Activated CD8-positive, alpha-beta T cell treated with anti-CD3 and anti-CD28 coated beads for 36 hours (primary cell): ENCODE data around the gene FBXL16. TPM values are rescaled to one million over a fixed set of nuclear protein-coding genes. Genes with fewer than 3 reads are reported as not detected.

Experiments
- ATAC-seq: fragments of 200-7000 bp; cut with Tn5 transposase; one replicate; pipeline ENCODE4 v1.10.0; 2021; ENCODE audit warnings: mild to moderate bottlenecking, moderate library complexity
- CTCF ChIA-PET: fragments of 350-600 bp; sonication (Branson Sonifier 250); formaldehyde crosslinking; loops from one replicate; lab custom pipeline; 2021; ENCODE audit warnings: antibody characterized with exemption; lab: Charles Lee
- POLR2A ChIA-PET: fragments of 350-600 bp; sonication (Branson Sonifier 250); formaldehyde crosslinking; loops from one replicate; lab custom pipeline; 2021; ENCODE audit warnings: antibody characterized with exemption; lab: Charles Lee
- DNase-seq: peaks from one replicate; pipeline ENCODE4 v3.0.0-alpha.2; 2020
- H3K27ac Mint-ChIP-seq: one replicate; pipeline ENCODE4 v1.8.0; 2021; ENCODE audit warnings: mild to moderate bottlenecking, mixed read lengths
- H3K27me3 Mint-ChIP-seq: one replicate; pipeline ENCODE4 v1.8.0; 2021; ENCODE audit warnings: mixed read lengths
- H3K36me3 Mint-ChIP-seq: one replicate; pipeline ENCODE4 v1.8.0; 2021; ENCODE audit warnings: low read depth, mixed read lengths
- H3K4me1 Mint-ChIP-seq: one replicate; pipeline ENCODE4 v1.8.0; 2021; ENCODE audit warnings: low read depth, mixed read lengths
- H3K4me3 Mint-ChIP-seq: one replicate; pipeline ENCODE4 v1.8.0; 2021; ENCODE audit warnings: mild to moderate bottlenecking, moderate library complexity, mixed read lengths
- H3K9me3 Mint-ChIP-seq: one replicate; pipeline ENCODE4 v1.8.0; 2021; ENCODE audit warnings: mixed read lengths
- intact Hi-C: fragments of 100-400 bp; cut with micrococcal nuclease; formaldehyde crosslinking; loops from one replicate; pipeline ENCODE4 v1.10.0; 2022
- total RNA-seq, 2 experiments: library from RNA; stranded (reverse); gene quantifications; one replicate each; pipeline ENCODE4 v1.2.3, GENCODE V29; 2021
- TF ChIP-seq, protein P1 (sequence below): fragments of 200-600 bp; IDR thresholded peaks from one replicate; pipeline ENCODE4 v1.8.0; 2022; ENCODE audit warnings: antibody characterized with exemption, mild to moderate bottlenecking

The FBXL16 gene
- total RNA-seq, 2 experiments from 2014 or later: 5.9 to 8.0 TPM

DNA sequence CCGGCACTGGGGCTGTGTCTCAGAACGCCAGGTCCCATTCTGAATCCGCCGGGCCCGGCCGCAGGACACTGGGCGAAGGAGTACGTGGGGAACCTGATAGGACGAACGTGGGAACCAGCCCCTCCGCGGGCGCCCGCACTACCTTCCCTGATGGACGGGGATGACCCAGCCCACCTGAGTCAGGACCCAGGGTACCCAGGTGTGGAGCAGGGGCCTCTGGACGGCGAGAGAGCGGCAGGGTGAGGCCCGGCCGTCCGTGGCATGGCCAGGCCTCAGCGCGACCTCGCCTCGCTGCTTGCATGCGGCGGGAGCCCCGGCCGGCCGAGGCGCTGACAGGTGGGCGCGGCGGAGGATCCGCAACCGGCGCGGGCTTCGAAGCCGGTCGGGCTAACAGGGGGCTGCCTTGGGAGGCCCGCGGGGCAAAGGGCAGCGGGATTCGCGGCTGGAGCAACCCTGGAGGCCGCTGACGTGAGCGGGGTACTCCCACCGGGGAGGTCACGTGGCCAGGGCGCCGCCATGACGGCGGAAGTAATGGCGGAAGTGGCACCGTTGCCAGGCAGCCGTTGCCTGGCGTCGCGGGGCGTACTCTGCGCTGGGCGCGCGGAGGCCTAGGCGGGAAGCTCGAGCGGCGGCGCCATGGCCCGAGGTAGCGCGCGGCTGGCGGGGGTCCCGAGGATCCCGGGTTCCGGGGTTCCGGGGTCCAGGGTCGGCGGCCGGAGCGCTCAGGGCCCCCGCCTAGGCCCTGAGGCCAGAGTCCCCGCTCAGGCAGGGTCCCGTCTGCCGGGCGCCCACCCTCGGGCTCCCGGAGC lies 56.6 kb downstream of the FBXL16 start, which contains the start of gene WDR90:
TSS of gene WDR90 (plus strand) at position 585 of the 809 bp plus-strand sequence. CDS start at position 637, 52 bp downstream.
- H3K27me3 Mint-ChIP-seq: no peaks in the 10 kb centered on the region
- H3K9me3 Mint-ChIP-seq: no peaks in the 10 kb centered on the region
- POLR2A ChIA-PET: interaction anchor here (0.8 to 4.8 kb wide), 11 partner anchors 12 to 81 kb away, joined by 3 to 28 read pairs (median 4); partner anchors contain the start of genes JMJD8, METTL26, RHBDL1 and RHOT2
- ATAC-seq: peak; percentile 85
- H3K36me3 Mint-ChIP-seq: peaks cover 3% of the 10 kb centered on the region
- TF ChIP-seq, protein P1, sequence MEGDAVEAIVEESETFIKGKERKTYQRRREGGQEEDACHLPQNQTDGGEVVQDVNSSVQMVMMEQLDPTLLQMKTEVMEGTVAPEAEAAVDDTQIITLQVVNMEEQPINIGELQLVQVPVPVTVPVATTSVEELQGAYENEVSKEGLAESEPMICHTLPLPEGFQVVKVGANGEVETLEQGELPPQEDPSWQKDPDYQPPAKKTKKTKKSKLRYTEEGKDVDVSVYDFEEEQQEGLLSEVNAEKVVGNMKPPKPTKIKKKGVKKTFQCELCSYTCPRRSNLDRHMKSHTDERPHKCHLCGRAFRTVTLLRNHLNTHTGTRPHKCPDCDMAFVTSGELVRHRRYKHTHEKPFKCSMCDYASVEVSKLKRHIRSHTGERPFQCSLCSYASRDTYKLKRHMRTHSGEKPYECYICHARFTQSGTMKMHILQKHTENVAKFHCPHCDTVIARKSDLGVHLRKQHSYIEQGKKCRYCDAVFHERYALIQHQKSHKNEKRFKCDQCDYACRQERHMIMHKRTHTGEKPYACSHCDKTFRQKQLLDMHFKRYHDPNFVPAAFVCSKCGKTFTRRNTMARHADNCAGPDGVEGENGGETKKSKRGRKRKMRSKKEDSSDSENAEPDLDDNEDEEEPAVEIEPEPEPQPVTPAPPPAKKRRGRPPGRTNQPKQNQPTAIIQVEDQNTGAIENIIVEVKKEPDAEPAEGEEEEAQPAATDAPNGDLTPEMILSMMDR: no peak
- CTCF ChIA-PET: interaction anchor here (0.6 to 1.8 kb wide), 10 partner anchors 10 to 72 kb away, joined by 3 to 13 read pairs (median 3); partner anchors contain the start of genes ANTKMT, METTL26 and RHOT2
- peaks cover 18% of the 10 kb centered on the region for H3K4me1 Mint-ChIP-seq
- DNase-seq: peak; percentile 95
- intact Hi-C loops: no loop called here
- peak within 1 kb of the TSS; percentile 79 for H3K27ac Mint-ChIP-seq
- peak within 1 kb of the TSS; percentile 86 for H3K4me3 Mint-ChIP-seq

DNA sequence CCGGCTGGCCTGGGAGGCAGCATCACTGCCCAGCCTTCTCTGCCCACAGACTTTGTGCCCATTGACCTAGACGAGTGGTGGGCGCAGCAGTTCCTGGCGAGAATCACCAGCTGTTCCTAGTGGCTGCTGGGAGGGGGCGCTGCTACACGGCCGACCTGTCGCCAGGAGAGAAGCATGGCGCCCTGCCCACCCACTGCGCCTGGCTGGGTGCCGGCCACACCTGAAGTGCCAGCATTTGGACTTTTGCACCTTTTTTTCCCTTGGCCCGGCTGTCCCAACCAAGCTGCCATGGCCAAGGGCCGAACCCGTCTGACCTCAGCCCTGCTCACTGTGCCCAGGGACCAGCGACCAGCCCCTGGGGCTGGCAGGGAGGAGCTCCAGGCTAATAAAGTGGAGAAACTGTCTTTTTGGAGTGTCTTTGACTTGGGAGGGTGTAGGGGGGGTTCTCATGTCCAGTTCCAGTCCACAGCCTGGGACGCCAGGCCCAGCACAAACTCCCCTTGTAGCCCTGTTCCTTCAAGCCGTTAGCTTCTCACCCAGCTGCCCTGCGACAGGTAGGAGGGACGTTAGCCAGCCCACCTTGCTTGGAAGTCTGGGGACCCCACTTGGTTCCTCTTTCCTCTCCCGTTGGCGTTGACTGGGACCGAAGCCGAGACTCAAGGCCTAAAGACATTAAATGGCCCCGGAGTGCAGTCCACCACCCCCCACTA lies 57.4 kb downstream of the FBXL16 start:
- ATAC-seq: peak; percentile 49
- ChIA-PET CTCF (interaction anchor here (0.9 to 1.8 kb wide), 8 partner anchors 11 to 73 kb away, joined by 3 to 13 read pairs (median 3); partner anchors contain the start of genes ANTKMT and METTL26), POLR2A (interaction anchor here (1.0 to 4.8 kb wide), 7 partner anchors 11 to 38 kb away, joined by 3 to 28 read pairs (median 4); partner anchors contain the start of genes METTL26, RHBDL1 and RHOT2)
- H3K4me3 Mint-ChIP-seq: peak overlapping the region; percentile 86
- H3K36me3 Mint-ChIP-seq: peaks cover 3% of the 10 kb centered on the region
- TF ChIP-seq, protein P1: peak; percentile 60
- no peaks in the 10 kb centered on the region for H3K27me3 Mint-ChIP-seq
- peaks cover 19% of the 10 kb centered on the region for H3K4me1 Mint-ChIP-seq
- peak overlapping the region; percentile 79 for H3K27ac Mint-ChIP-seq
- no peaks in the 10 kb centered on the region for H3K9me3 Mint-ChIP-seq
- peak; percentile 73 for DNase-seq
- intact Hi-C loops: no loop called here

DNA sequence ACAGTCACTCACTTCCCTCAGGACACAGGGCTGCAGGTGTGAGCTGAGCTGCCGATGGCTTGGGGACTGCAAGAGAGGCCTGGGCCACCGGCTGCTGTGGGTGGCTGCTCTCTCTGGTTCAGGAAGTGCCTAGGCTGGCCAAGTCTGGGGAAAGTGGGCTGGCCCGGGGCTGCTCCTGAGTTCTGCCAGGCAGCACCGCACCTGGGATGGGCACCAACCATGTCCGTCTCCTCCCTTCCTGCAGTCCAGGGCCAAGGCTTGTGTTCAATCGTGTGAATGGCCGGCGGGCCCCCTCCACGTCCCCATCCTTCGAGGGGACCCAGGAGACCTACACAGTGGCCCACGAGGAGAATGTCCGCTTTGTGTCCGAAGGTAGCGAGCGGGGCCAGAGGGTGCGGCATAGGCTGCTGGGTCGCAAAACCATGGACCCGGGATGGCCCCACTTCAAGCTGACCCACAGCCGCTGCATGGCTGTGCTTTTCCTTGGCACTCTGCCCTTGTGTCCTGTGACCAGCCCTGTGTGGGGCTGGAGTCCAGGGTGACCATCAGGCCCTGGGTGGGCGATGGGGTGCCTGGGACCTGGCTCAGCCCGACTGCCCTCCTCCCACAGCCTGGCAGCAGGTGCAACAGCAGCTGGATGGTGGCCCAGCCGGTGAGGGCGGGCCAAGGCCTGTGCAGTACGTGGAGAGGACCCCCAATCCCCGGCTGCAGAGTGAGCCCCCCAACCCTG lies 58.3 kb downstream of the FBXL16 start:
- Mint-ChIP-seq H3K9me3 (no peaks in the 10 kb centered on the region), H3K36me3 (peaks cover 7% of the 10 kb centered on the region), H3K4me3 (peak overlapping the region; percentile 86), H3K4me1 (peaks cover 19% of the 10 kb centered on the region), H3K27ac (no peak overlapping the region), H3K27me3 (no peaks in the 10 kb centered on the region)
- intact Hi-C loops: no loop called here
- TF ChIP-seq, protein P1: no peak
- DNase-seq (no peak), ATAC-seq (no peak)
- CTCF ChIA-PET: interaction anchor here (0.9 to 1.8 kb wide), 6 partner anchors 10 to 34 kb away, joined by 3 to 13 read pairs (median 3); partner anchors contain the start of gene METTL26
- POLR2A ChIA-PET: interaction anchor here (1.0 to 4.8 kb wide), 5 partner anchors 10 to 39 kb away, joined by 3 to 28 read pairs (median 4); partner anchors contain the start of genes METTL26 and RHOT2

DNA sequence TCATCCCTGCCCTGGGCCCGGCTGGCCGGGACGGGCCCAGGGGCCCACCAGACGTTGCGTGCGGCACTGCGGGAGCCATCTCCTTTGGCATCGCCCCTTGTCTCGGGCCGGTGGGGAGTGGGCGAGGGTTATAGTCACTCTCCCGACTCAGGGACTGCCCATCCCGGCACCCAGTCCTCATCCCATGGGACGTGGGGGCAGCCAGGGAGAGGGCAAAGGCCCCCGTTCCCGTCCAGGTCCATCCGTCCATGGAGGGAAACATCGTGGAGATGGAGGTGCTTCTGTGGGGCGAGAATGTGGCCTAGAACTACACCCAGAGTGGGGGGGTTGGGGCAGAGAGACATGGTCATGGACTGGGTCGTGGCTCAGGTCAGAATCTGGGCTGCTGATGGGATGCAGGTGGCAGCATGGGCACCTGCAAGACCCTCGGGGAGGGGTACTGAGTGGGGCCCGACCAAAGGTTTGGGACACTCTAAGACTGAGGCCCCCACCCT lies 58.9 kb downstream of the FBXL16 start:
- ChIA-PET POLR2A (interaction anchor here (0.6 to 4.8 kb wide), 3 partner anchors 10 to 34 kb away, joined by 3 to 28 read pairs (median 4); partner anchors contain the start of gene METTL26), CTCF (interaction anchor here (1.8 kb wide), 1 partner anchor 35 kb away, joined by 6 read pairs; no protein-coding TSS in a partner anchor)
- no peaks in the 10 kb centered on the region for H3K9me3 Mint-ChIP-seq
- H3K4me1 Mint-ChIP-seq: peaks cover 19% of the 10 kb centered on the region
- H3K4me3 Mint-ChIP-seq: no peak overlapping the region
- DNase-seq (no peak), ATAC-seq (no peak)
- no peaks in the 10 kb centered on the region for H3K27me3 Mint-ChIP-seq
- H3K36me3 Mint-ChIP-seq: peaks cover 7% of the 10 kb centered on the region
- intact Hi-C loops: no loop called here
- TF ChIP-seq, protein P1: no peak
- peak overlapping the region; percentile 20 for H3K27ac Mint-ChIP-seq
